Stimulated activated CD4-positive, alpha-beta T cell treated with anti-CD3 and anti-CD28 coated beads, Interleukin-12 subunit alpha, Interleukin-12 subunit beta, amount 100 ng/mL, for 4 hours (primary cell): ENCODE measurements around the gene OVOL3.
"Not testable (repeated sequence)": the region's sequence is repeated elsewhere in the genome, so short reads cannot be mapped to it uniquely, and the experiment has no call there.

Source experiments
- DNase-seq: peaks from one replicate; pipeline ENCODE4 v3.0.0-alpha.2; 2020

OVOL3 gene

GRCh38 chr19:36110487-36111199 lies at the start of gene OVOL3:
OVOL3 (plus strand) TSS chr19:36111143; CDS start chr19:36111203, 60 bp downstream.
- no peak for DNase-seq

GRCh38 chr19:36061367-36061766 lies 49.6 kb upstream of the OVOL3 start:
- DNase-seq = no peak

- DNase-seq = no peak
These were observed 46.1 kb upstream of the OVOL3 start for GRCh38 chr19:36064826-36065225.

GRCh38 chr19:36067681-36068080 lies 43.3 kb upstream of the OVOL3 start:
- DNase-seq = no peak

- not testable (repeated sequence) for DNase-seq
These were observed 42.0 kb upstream of the OVOL3 start for GRCh38 chr19:36068810-36069499.

- no peak for DNase-seq
These were observed 38.9 kb upstream of the OVOL3 start for GRCh38 chr19:36072081-36072480.

GRCh38 chr19:36073121-36073876 lies 37.6 kb upstream of the OVOL3 start:
- no peak for DNase-seq

GRCh38 chr19:36079389-36079945 lies 31.5 kb upstream of the OVOL3 start:
- no peak for DNase-seq

- no peak for DNase-seq
These were observed 29.6 kb upstream of the OVOL3 start for GRCh38 chr19:36081385-36081784.

GRCh38 chr19:36081894-36082293 lies 29.0 kb upstream of the OVOL3 start:
- DNase-seq = no peak

- no peak for DNase-seq
These were observed 28.0 kb upstream of the OVOL3 start for GRCh38 chr19:36082916-36083315.

- no peak for DNase-seq
These were observed 26.5 kb upstream of the OVOL3 start for GRCh38 chr19:36084231-36085009.

GRCh38 chr19:36086326-36086725 lies 24.6 kb upstream of the OVOL3 start:
- no peak for DNase-seq

GRCh38 chr19:36089847-36090246 lies 21.1 kb upstream of the OVOL3 start:
- no peak for DNase-seq

- no peak for DNase-seq
These were observed 19.8 kb upstream of the OVOL3 start for GRCh38 chr19:36090910-36091695.

GRCh38 chr19:36092566-36092965 lies 18.4 kb upstream of the OVOL3 start:
- no peak for DNase-seq

- no peak for DNase-seq
These were observed 17.7 kb upstream of the OVOL3 start for GRCh38 chr19:36093146-36093662.

GRCh38 chr19:36093687-36094086 lies 17.3 kb upstream of the OVOL3 start:
- DNase-seq = no peak

GRCh38 chr19:36097036-36097435 lies 13.9 kb upstream of the OVOL3 start:
- no peak for DNase-seq

- no peak for DNase-seq
These were observed 11.7 kb upstream of the OVOL3 start for GRCh38 chr19:36099166-36099785.

GRCh38 chr19:36100476-36100875 lies 10.5 kb upstream of the OVOL3 start:
- no peak for DNase-seq
